Astrocyte (in vitro differentiated cells and primary cell): ENCODE measurements around the gene CD99. TPM values are rescaled to one million over a fixed set of nuclear protein-coding genes. Genes with fewer than 3 reads are reported as not detected.

Experiments used
- DNase-seq: peaks from one replicate; pipeline ENCODE4 v3.0.0-alpha.2; 2010; ENCODE audit warnings: low read depth
- FAIRE-seq: peaks from 2 replicates; lab custom pipeline; 2011; peaks lifted over from hg19 to GRCh38; lab: Jason Lieb, UNC
- H2AFZ ChIP-seq: 2 replicates; pipeline ENCODE4 v1.6.0; 2012; ENCODE audit warnings: low read depth, low read length, inconsistent platforms
- H3K27ac ChIP-seq: 2 replicates; pipeline ENCODE4 v1.5.1; 2011; ENCODE audit warnings: low read depth, low read length, inconsistent platforms
- H3K27me3 ChIP-seq: 2 replicates; pipeline ENCODE4 v1.6.0; 2011; ENCODE audit warnings: low read length, inconsistent platforms; ENCODE audit not compliant: insufficient read depth
- H3K36me3 ChIP-seq: 2 replicates; pipeline ENCODE4 v1.5.1; 2011; ENCODE audit warnings: low read length, inconsistent platforms; ENCODE audit not compliant: insufficient read depth
- H3K4me1 ChIP-seq: 2 replicates; pipeline ENCODE4 v1.5.1; 2011; ENCODE audit warnings: low read length, inconsistent platforms; ENCODE audit not compliant: insufficient read depth
- H3K4me2 ChIP-seq: 2 replicates; pipeline ENCODE4 v1.6.0; 2012; ENCODE audit warnings: low read length, inconsistent platforms
- H3K4me3 ChIP-seq: 2 replicates; pipeline ENCODE4 v1.5.1; 2011; ENCODE audit warnings: low read depth, mild to moderate bottlenecking, low read length, inconsistent platforms; ENCODE audit not compliant: insufficient read depth
- H3K79me2 ChIP-seq: 2 replicates; pipeline ENCODE4 v1.6.0; 2012; ENCODE audit warnings: mild to moderate bottlenecking, low read length, inconsistent platforms; ENCODE audit not compliant: insufficient read depth
- H3K9ac ChIP-seq: 2 replicates; pipeline ENCODE4 v1.6.0; 2012; ENCODE audit warnings: mild to moderate bottlenecking, low read length, inconsistent platforms
- H3K9me3 ChIP-seq: 2 replicates; pipeline ENCODE4 v1.5.1; 2012; ENCODE audit warnings: low read depth, mild to moderate bottlenecking, low read length, inconsistent platforms; ENCODE audit not compliant: insufficient read depth
- H4K20me1 ChIP-seq: 2 replicates; pipeline ENCODE4 v1.6.0; 2012; ENCODE audit warnings: low read length, inconsistent platforms; ENCODE audit not compliant: insufficient read depth
- H3K27ac Mint-ChIP-seq: one replicate; pipeline ENCODE4 v1.8.0; 2021; ENCODE audit warnings: mild to moderate bottlenecking, mixed read lengths; ENCODE audit not compliant: unreplicated experiment
- H3K27me3 Mint-ChIP-seq: one replicate; pipeline ENCODE4 v1.8.0; 2021; ENCODE audit warnings: low read depth, mixed read lengths; ENCODE audit not compliant: unreplicated experiment
- H3K36me3 Mint-ChIP-seq: one replicate; pipeline ENCODE4 v1.8.0; 2021; ENCODE audit warnings: low read depth, mixed read lengths; ENCODE audit not compliant: unreplicated experiment
- H3K4me1 Mint-ChIP-seq: one replicate; pipeline ENCODE4 v1.8.0; 2021; ENCODE audit warnings: low read depth, mixed read lengths; ENCODE audit not compliant: unreplicated experiment
- H3K4me3 Mint-ChIP-seq: one replicate; pipeline ENCODE4 v1.8.0; 2021; ENCODE audit warnings: mild to moderate bottlenecking, moderate library complexity, mixed read lengths; ENCODE audit not compliant: unreplicated experiment
- H3K9me3 Mint-ChIP-seq: one replicate; pipeline ENCODE4 v1.8.0; 2021; ENCODE audit warnings: mild to moderate bottlenecking, mixed read lengths; ENCODE audit not compliant: unreplicated experiment
- CTCF ChIP-seq: IDR thresholded peaks from 2 replicates; pipeline ENCODE4 v1.5.1; 2011; ENCODE audit warnings: low read depth, mild to moderate bottlenecking, inconsistent platforms, low read length, moderate library complexity; ENCODE audit not compliant: insufficient read depth
- EZH2 ChIP-seq: IDR thresholded peaks from 2 replicates; pipeline ENCODE4 v1.6.1; 2012; ENCODE audit warnings: mild to moderate bottlenecking, low read length, inconsistent platforms; ENCODE audit not compliant: insufficient read depth
- total RNA-seq: library from RNA; stranded (reverse); gene quantifications from 2 replicates; pipeline ENCODE4 v1.2.1, GENCODE V29; 2021

The CD99 gene
- total RNA-seq, 1 donor from 2014 or later: 448 TPM

- no peak for FAIRE-seq
Observed at GRCh38 chrX:2682565-2683177, 8.4 kb upstream of the CD99 start.

GRCh38 chrX:2684256-2684655, 6.8 kb upstream of the CD99 start:
- no peak overlapping the region for H3K27ac ChIP-seq
- H3K4me3 ChIP-seq: no peak overlapping the region
- TF ChIP-seq CTCF (no peak), EZH2 (no peak)
- H3K4me2 ChIP-seq: no peak overlapping the region
- no peaks in the 10 kb centered on the region for H3K79me2 ChIP-seq
- H3K9ac ChIP-seq: no peak overlapping the region
- no peaks in the 10 kb centered on the region for H3K36me3 ChIP-seq
- no peaks in the 10 kb centered on the region for H4K20me1 ChIP-seq
- no peaks in the 10 kb centered on the region for H3K9me3 ChIP-seq
- DNase-seq: no peak
- H3K4me3 Mint-ChIP-seq: no peak overlapping the region
- peaks cover 7% of the 10 kb centered on the region for H3K27me3 Mint-ChIP-seq
- H2AFZ ChIP-seq: no peak overlapping the region
- H3K27me3 ChIP-seq: no peaks in the 10 kb centered on the region
- no peaks in the 10 kb centered on the region for H3K4me1 Mint-ChIP-seq
- H3K27ac Mint-ChIP-seq: no peak overlapping the region
- H3K36me3 Mint-ChIP-seq: no peaks in the 10 kb centered on the region
- H3K4me1 ChIP-seq: peaks cover 8% of the 10 kb centered on the region
- peaks cover 8% of the 10 kb centered on the region for H3K9me3 Mint-ChIP-seq
- no peak for FAIRE-seq

More at GRCh38 chrX:2682565-2683177, 8.4 kb upstream of the CD99 start:
- TF ChIP-seq CTCF (no peak), EZH2 (no peak)
- H3K4me1 ChIP-seq: peaks cover 11% of the 10 kb centered on the region
- H3K27ac ChIP-seq: no peak overlapping the region
- Mint-ChIP-seq H3K36me3 (no peaks in the 10 kb centered on the region), H3K27me3 (peaks cover 4% of the 10 kb centered on the region), H3K27ac (no peak overlapping the region), H3K4me1 (peaks cover 5% of the 10 kb centered on the region), H3K9me3 (peaks cover 11% of the 10 kb centered on the region), H3K4me3 (no peak overlapping the region)
- no peak overlapping the region for H3K9ac ChIP-seq
- no peaks in the 10 kb centered on the region for H3K27me3 ChIP-seq
- H3K79me2 ChIP-seq: no peaks in the 10 kb centered on the region
- H3K9me3 ChIP-seq: no peaks in the 10 kb centered on the region
- H3K36me3 ChIP-seq: no peaks in the 10 kb centered on the region
- no peak overlapping the region for H3K4me3 ChIP-seq
- H3K4me2 ChIP-seq: no peak overlapping the region
- DNase-seq: no peak
- H4K20me1 ChIP-seq: no peaks in the 10 kb centered on the region
- no peak overlapping the region for H2AFZ ChIP-seq

GRCh38 chrX:2685886-2686285, 5.2 kb upstream of the CD99 start:
- FAIRE-seq (no peak), DNase-seq (no peak)
- Histone ChIP-seq H3K79me2 (no peaks in the 10 kb centered on the region), H3K9me3 (no peaks in the 10 kb centered on the region), H3K4me3 (no peak overlapping the region), H3K27ac (no peak overlapping the region), H3K36me3 (no peaks in the 10 kb centered on the region), H3K4me2 (no peak overlapping the region), H3K27me3 (no peaks in the 10 kb centered on the region), H3K9ac (no peak overlapping the region), H2AFZ (no peak overlapping the region), H4K20me1 (no peaks in the 10 kb centered on the region), H3K4me1 (no peaks in the 10 kb centered on the region)
- H3K36me3 Mint-ChIP-seq: no peaks in the 10 kb centered on the region
- peaks cover 7% of the 10 kb centered on the region for H3K27me3 Mint-ChIP-seq
- no peak overlapping the region for H3K4me3 Mint-ChIP-seq
- no peaks in the 10 kb centered on the region for H3K4me1 Mint-ChIP-seq
- TF ChIP-seq EZH2: no peak
- TF ChIP-seq CTCF: no peak
- no peak overlapping the region for H3K27ac Mint-ChIP-seq
- peaks cover 8% of the 10 kb centered on the region for H3K9me3 Mint-ChIP-seq
